Uterus (tissue), 2 donors: ENCODE results near the gene LZTS3.

ENCODE experiments used
- POLR2A ChIP-seq, 2 donors: fragments of 450-650 bp; IDR thresholded peaks; one replicate each; pipeline ENCODE4 v1.6.1; 2016; ENCODE audit warnings: antibody characterized with exemption in 2 of 2, mild to moderate bottlenecking in 1 of 2, moderate library complexity in 1 of 2
- TF ChIP-seq, protein P1 (sequence below), 4 experiments: fragments of 200-600 bp in 2 of 4; fragments of 450-650 bp in 2 of 4; sonication (generic) in 2 of 4; IDR thresholded peaks; one replicate each; pipeline ENCODE4 v1.5.1; 2016 to 2019; ENCODE audit warnings: antibody characterized with exemption in 4 of 4, mild to moderate bottlenecking in 2 of 4, moderate library complexity in 1 of 4

GRCh38 chr20:3171391-3172125, 1.8 kb downstream of the LZTS3 start:
- TF ChIP-seq, protein P1, sequence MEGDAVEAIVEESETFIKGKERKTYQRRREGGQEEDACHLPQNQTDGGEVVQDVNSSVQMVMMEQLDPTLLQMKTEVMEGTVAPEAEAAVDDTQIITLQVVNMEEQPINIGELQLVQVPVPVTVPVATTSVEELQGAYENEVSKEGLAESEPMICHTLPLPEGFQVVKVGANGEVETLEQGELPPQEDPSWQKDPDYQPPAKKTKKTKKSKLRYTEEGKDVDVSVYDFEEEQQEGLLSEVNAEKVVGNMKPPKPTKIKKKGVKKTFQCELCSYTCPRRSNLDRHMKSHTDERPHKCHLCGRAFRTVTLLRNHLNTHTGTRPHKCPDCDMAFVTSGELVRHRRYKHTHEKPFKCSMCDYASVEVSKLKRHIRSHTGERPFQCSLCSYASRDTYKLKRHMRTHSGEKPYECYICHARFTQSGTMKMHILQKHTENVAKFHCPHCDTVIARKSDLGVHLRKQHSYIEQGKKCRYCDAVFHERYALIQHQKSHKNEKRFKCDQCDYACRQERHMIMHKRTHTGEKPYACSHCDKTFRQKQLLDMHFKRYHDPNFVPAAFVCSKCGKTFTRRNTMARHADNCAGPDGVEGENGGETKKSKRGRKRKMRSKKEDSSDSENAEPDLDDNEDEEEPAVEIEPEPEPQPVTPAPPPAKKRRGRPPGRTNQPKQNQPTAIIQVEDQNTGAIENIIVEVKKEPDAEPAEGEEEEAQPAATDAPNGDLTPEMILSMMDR (IDR thresholded peaks at IDR 0.05): no peak
- no peak for TF ChIP-seq POLR2A (IDR thresholded peaks at IDR 0.05)
